ENCODE data around the gene PRKAA1. TPM values are rescaled to one million over a fixed set of nuclear protein-coding genes. Genes with fewer than 3 reads are reported as not detected.

Gene PRKAA1
- total RNA-seq, 1 experiment from 2014 or later = 28.8 TPM

DNA sequence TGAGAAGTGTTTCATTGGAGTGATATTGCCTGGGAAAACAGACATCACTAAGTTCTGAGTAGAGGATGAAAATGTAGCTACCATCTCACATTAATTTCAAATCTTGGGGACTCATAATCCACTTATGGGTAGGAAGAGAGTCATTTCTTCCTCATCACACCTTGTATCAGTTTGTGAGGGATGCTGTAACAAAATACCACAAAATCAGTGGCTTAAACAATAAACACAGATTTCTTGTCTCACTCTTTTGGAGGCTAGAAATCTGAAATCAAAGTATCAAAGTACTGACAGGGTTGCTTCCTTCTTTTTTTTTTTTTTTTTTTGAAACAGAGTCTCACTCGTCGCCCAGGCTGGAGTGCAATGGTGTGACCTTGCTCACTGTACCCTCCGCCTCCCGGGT, 46.4 kb upstream of the PRKAA1 start:
- DNase-seq = no peak
- Histone ChIP-seq H2BK20ac (ENCODE audit: low read depth, low read length, poor library complexity, severe bottlenecking) (no peak overlapping the region), H3K79me1 (ENCODE audit: insufficient read depth, low read depth, low read length, poor library complexity, severe bottlenecking) (no peaks in the 10 kb centered on the region), H3K27ac (ENCODE audit: insufficient read length, low read depth, low read length) (no peak overlapping the region), H3T11ph (ENCODE audit: low read length) (no peak overlapping the region), H3K18ac (ENCODE audit: insufficient read length, low read depth, low read length) (no peak overlapping the region), H3K79me2 (ENCODE audit: insufficient read depth, low read length) (no peaks in the 10 kb centered on the region), H3K23ac (ENCODE audit: insufficient read length, low read depth, low read length) (no peak overlapping the region), H2BK12ac (ENCODE audit: insufficient read length, low read depth, low read length) (no peak overlapping the region), H4K91ac (ENCODE audit: insufficient read length, low read depth, low read length) (no peak overlapping the region), H2BK15ac (ENCODE audit: low read depth, low read length) (no peak overlapping the region), H2AFZ (ENCODE audit: low read length) (no peak overlapping the region), H4K8ac (replicated peaks; ENCODE audit: insufficient read length, low read depth, low read length) (no peak overlapping the region), H4K5ac (ENCODE audit: insufficient read length, low read depth, low read length) (no peak overlapping the region), H3K14ac (ENCODE audit: insufficient read depth, low read length) (no peak overlapping the region), H3K9ac (ENCODE audit: extremely low read depth, insufficient read length, low read length) (no peak overlapping the region), H3K4ac (ENCODE audit: low read depth, low read length) (no peak overlapping the region), H3K4me2 (ENCODE audit: insufficient read depth, insufficient read length, low read length) (no peak overlapping the region), H2BK5ac (ENCODE audit: insufficient read length, low read length) (no peak overlapping the region), H3K27me3 (ENCODE audit: insufficient read depth, low read length) (no peaks in the 10 kb centered on the region), H4K20me1 (ENCODE audit: control insufficient read depth, insufficient read depth, insufficient read length) (peaks cover 4% of the 10 kb centered on the region), H3K9me3 (ENCODE audit: control insufficient read depth, low read depth, low read length) (no peaks in the 10 kb centered on the region), H3K56ac (ENCODE audit: insufficient read length, low read depth, low read length) (no peak overlapping the region), H3K4me1 (ENCODE audit: insufficient read depth, low read length) (no peaks in the 10 kb centered on the region), H3K23me2 (ENCODE audit: insufficient read length, low read depth, low read length, poor library complexity, severe bottlenecking) (peaks cover 3% of the 10 kb centered on the region), H2BK120ac (ENCODE audit: low read depth, low read length, poor library complexity, severe bottlenecking) (no peak overlapping the region), H2AK5ac (ENCODE audit: insufficient read length, low read length) (no peak overlapping the region)
- Mint-ChIP-seq H3K36me3 (ENCODE audit: insufficient read depth in 1 of 3, low read depth in 3 of 3) (no peaks in the 10 kb centered on the region), H3K27me3 (ENCODE audit: low read depth) (no peaks in the 10 kb centered on the region), H3K4me1 (peaks cover 13 to 14% of the 10 kb centered on the region in 2 experiments), H3K4me3 (no peak overlapping the region), H3K9me3 (no peaks in the 10 kb centered on the region), H3K27ac (no peak overlapping the region)
- TF ChIP-seq, protein P1, sequence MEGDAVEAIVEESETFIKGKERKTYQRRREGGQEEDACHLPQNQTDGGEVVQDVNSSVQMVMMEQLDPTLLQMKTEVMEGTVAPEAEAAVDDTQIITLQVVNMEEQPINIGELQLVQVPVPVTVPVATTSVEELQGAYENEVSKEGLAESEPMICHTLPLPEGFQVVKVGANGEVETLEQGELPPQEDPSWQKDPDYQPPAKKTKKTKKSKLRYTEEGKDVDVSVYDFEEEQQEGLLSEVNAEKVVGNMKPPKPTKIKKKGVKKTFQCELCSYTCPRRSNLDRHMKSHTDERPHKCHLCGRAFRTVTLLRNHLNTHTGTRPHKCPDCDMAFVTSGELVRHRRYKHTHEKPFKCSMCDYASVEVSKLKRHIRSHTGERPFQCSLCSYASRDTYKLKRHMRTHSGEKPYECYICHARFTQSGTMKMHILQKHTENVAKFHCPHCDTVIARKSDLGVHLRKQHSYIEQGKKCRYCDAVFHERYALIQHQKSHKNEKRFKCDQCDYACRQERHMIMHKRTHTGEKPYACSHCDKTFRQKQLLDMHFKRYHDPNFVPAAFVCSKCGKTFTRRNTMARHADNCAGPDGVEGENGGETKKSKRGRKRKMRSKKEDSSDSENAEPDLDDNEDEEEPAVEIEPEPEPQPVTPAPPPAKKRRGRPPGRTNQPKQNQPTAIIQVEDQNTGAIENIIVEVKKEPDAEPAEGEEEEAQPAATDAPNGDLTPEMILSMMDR (conservative IDR thresholded peaks at IDR 0.05) = no peak
- WGBS (ENCODE audit: extremely low coverage, insufficient read length, low lambda C conversion rate) = no CpG with 5 or more reads among the region's 4 CpGs
